ENCODE results near the gene PRKAR1B.
"Not testable (repeated sequence)": the region's sequence is repeated elsewhere in the genome, so short reads cannot be mapped to it uniquely, and the experiment has no call there.

Gene PRKAR1B

GRCh38 chr7:569071-569855, 157.8 kb downstream of the PRKAR1B start:
- no peak for DNase-seq

DNA sequence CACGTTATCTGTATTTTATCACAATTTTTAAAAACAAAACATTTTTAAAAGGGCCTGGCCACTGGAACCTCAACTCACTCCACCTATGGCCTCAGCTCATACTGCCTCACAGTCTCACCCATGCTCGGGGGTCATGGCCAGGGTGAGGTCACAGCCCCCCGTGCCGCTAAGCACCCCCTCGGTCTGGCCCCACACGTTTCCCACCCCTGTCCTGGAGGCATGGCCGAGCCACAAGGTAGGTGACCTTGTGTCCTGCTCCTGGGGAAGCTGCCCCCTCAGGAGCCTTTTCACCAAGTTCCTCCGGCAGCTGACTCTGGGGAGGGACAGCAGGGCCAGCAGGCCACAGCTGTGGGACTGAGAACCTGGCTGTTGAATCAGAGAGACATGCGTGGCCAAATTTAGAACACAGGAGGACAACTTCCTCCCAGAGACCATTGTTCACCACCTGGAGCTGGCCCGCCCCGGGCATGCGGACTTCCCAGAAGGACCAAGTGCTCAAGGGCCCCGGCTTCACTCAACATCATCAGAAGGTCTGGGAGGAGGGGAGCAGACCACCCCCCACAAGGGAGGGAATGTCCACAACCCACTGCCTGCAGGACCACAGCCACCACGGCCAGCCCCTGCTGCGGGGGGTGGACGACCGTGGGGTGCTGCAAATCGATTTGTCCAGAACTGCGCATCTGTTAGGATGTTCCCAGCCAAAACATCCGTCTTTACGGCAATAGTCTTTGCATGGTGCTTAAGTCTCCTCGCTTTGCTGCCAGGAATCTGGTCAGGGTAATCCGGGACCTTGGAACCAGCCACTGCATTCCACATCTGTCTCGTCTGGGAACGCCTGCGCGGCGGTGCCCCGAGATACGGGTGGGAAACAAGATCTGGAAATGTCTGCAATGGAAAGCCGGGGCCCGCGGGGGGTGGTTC, 158.8 kb downstream of the PRKAR1B start:
- DNase-seq: no peak

- no peak for DNase-seq
Observed at GRCh38 chr7:567305-567883, 159.7 kb downstream of the PRKAR1B start.

DNA sequence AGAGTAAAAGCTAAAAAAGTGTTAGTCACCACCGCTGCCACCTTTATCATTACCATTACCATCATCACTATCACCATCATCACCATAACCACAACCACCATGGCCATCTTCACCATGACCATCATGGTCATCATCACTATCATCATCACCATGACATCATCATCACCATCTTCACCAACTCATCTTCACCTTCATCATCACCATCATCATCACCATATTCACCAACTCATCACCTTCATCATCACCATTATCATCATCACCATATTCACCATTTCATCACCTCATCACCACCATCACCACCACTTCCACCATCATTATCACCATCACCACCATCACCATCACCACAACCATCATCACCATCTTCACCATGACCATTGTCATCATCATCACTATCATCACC, 161.0 kb downstream of the PRKAR1B start:
- no peak for DNase-seq

DNA sequence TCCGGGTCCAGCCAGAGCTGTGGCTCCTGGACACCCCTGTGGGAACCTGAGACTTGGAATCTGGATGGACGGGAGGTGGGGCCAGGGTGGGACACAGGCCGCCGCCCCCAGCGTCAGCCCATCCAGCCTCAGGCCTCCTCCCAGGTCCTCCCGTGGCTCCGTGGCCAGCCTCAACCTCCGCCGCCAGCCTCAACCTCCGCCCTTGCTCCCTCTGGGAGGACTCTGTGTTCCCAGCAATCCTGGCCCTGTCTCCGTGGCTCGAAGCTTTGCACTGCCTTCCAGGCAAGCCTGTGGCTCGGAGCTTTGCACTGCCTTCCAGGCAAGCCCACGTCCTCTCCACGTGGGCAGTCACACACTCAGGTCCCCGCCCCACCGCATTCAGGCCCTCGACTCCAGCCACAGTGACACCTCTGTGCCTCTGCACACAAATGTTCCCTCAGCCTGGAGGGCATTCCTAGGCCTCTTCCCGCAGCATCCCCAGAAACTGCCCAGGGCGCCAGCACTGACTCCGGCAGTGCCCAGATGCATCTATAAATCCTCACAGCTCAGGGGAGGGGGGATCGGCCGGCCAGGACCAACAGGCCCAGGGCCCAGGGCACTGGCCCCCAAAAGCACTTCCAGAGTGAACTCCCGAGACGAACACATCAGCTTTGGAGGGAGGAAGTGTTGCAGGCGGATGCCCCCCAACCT, 162.8 kb downstream of the PRKAR1B start:
- DNase-seq: no peak

GRCh38 chr7:563629-564170, 163.4 kb downstream of the PRKAR1B start:
- no peak for DNase-seq

DNA sequence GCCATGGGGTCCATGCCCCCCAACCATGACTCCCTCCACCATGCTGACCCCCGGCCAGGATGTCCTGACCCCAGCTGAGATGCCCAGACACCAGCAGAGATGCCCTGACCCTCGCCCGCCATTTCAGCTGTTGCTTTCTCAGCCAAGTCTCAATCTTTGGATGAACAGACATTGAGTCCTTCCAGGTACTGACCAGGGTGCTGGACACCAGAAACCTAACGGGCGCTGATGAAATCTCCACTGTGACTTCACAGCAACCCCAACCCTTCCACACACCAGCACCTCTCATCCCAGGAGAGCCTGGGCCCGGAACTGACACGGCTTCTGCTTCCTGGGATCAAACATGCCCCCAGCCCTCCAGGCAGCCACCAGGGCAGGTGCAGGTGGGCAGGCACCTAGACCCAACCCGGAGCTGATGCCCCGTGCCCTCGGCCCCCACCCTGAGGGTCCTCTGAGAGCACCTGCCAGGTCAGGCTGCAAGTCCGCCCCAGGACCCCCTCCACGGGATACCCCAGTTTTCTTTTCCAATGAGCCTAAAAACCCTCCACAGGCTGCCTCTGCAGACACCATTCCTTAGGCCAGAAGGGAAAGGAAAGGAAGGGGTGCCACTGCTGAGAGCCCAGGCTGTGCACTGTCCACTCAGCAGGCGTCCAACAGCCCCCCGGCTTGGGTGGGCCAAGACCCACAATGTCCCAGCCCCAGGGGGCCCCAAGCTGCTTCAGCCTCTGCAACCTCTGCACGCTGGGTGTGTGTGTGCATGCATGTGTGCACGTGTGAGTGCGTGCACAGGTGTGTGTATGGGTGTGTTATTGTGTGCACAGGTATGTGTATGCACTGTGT, 164.1 kb downstream of the PRKAR1B start:
- DNase-seq: no peak

GRCh38 chr7:562374-562675, 164.8 kb downstream of the PRKAR1B start:
- DNase-seq: no peak

DNA sequence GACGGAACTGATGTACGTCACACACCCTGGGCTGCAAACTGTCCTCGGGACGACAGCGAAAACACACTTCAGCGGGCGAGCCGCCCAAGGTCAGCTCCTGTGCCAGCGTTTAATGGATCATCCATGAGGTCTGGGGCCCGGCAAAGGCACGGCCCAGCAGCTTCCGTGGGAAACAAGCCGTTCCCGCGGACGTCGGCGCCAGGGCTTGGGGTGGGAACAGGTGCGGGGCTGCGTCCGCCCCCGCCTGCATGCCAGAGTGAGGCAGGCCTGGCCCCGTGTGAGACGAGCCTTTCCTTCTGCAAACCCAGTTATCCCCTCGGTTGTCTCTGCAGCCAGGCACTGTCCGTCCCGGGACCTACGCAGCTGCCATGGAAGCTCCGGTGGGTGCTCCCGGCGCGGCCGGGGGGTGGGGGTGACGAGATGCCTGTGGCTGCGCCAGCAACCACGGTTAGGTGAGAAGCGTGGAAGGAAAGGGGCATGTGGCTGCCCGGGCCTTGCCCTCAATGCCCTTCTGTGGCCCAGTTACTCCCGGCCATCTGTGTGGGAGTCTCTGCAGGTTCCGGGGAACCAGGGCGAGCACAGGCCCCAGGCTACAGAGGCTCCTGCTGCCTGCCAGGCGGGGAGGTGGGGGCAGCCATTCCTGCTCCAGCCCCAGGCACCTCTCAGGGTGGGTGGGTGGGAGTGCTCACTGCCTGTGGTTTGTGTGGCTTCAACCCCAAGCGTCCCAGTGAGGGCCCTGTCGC, 165.3 kb downstream of the PRKAR1B start:
- no peak for DNase-seq

DNA sequence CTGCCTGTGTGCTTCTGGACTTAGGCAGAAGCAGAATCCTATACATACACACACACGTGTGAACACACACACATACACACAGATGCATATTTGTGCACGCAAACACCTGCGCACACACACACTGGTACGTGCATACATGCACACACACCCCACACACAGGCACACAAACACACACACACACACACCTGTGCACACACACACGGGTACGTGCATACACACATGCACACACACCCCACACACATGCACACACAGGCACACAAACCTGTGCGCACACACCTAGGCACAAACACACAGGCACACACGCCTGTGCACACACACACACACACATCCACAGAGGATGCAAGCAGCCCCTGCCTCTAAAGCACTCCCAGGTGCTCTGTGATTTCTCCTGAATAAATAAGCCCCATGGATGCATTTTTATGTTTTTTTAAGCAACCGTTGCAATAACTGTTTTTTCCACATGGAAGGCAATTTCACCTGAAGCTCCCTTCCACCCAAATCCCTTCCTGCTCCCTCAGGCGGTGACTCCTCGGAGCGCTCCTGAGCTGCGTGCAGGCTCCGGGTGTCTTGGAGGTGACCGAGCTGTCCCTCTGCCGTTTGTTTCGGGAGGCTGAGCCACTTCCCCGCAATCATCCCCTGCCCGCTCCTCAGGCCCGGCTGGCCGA, 166.0 kb downstream of the PRKAR1B start:
- no peak for DNase-seq

DNA sequence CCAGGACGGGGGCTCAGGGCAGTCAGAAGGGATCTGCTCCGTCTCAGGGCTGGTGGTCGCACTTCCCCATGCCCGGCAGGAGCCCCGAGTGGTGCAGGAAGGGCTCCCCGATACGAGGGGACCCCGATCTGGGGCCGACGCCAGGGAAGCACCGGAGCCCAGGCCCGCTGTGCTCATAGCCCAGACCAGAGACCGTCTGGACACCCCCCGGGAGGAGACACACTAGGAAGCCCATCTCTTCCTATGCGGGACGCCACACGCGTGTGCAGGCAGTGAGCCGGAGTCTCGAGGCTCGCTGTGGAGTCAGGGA, 167.7 kb downstream of the PRKAR1B start:
- DNase-seq: no peak

DNA sequence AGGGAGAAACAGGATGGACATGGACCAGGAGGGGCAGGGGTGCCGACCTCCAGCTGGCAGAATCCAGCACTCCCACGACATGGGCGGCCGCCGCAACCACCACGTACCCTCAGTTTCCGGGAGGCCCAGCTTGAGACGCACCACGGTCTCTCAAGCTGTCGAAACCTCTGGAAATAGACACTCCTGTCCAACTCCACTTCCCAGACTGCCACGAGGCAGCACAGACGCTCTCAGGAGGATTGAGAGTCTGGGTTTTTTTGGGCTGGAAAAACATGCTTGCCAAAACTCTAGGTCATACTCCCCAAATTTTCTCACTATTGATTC, 169.6 kb downstream of the PRKAR1B start:
- DNase-seq: no peak

- DNase-seq: no peak
Observed at GRCh38 chr7:556837-557557, 170.1 kb downstream of the PRKAR1B start.

- no peak for DNase-seq
Observed at GRCh38 chr7:556291-556826, 170.7 kb downstream of the PRKAR1B start.

- no peak for DNase-seq
Observed at GRCh38 chr7:555551-556160, 171.4 kb downstream of the PRKAR1B start.

DNA sequence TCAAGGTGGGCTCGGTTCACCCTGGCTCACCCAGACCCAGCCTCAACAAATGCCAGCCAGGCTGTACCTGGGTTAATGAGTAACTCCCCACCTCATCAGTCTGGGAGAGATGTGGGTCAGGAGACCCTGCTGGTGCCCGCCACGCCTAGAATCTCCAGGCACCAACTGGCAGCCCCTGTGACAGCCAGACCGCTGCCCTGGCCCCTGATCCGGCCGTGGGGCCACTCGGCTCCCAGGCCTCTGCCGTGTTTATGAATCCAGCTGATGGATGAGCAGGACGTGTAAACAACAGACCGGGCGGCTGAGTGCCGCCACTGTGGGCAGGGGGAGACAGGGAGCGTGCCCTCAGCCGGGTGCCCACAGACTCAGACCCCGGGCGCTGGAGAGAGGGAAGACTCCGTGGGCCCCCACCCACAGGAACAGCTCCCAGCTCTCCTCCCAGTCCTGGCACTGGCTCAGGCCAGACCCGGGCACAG, 173.4 kb downstream of the PRKAR1B start:
- no peak for DNase-seq

- no peak for DNase-seq
Observed at GRCh38 chr7:552868-553635, 174.0 kb downstream of the PRKAR1B start.

- not testable (repeated sequence) for DNase-seq
Observed at GRCh38 chr7:552151-552867, 174.8 kb downstream of the PRKAR1B start.
